GM19397 (cell line): Measurements from ENCODE around the gene MEOX1.

Source experiments
- ATAC-seq: cut with Tn5 transposase; IDR thresholded peaks from one replicate; pipeline ENCODE4 v1.9.1; 2021; ENCODE audit warnings: mild to moderate bottlenecking, moderate library complexity; ENCODE audit not compliant: unreplicated experiment

Gene MEOX1

GRCh38 chr17:43680461-43680860 is 18.7 kb upstream of the MEOX1 start:
- no peak for ATAC-seq

GRCh38 chr17:43679911-43680310 is 18.2 kb upstream of the MEOX1 start:
- ATAC-seq = no peak

GRCh38 chr17:43679401-43679800 is 17.7 kb upstream of the MEOX1 start:
- no peak for ATAC-seq

- ATAC-seq = no peak
Observed at GRCh38 chr17:43676471-43676870, 14.7 kb upstream of the MEOX1 start.

GRCh38 chr17:43674394-43674793 is 12.7 kb upstream of the MEOX1 start:
- ATAC-seq = no peak

GRCh38 chr17:43673516-43674323 is 12.0 kb upstream of the MEOX1 start:
- no peak for ATAC-seq

GRCh38 chr17:43671755-43672519 is 10.2 kb upstream of the MEOX1 start:
- no peak for ATAC-seq

- ATAC-seq = no peak
Observed at GRCh38 chr17:43671031-43671692, 9.4 kb upstream of the MEOX1 start.

- ATAC-seq = no peak
Observed at GRCh38 chr17:43670645-43671030, 8.9 kb upstream of the MEOX1 start.

GRCh38 chr17:43669971-43670644 is 8.4 kb upstream of the MEOX1 start:
- no peak for ATAC-seq

GRCh38 chr17:43667947-43668348 is 6.2 kb upstream of the MEOX1 start:
- ATAC-seq = no peak

- no peak for ATAC-seq
Observed at GRCh38 chr17:43667506-43667905, 5.8 kb upstream of the MEOX1 start.

- no peak for ATAC-seq
Observed at GRCh38 chr17:43665937-43666236, 4.2 kb upstream of the MEOX1 start.

- no peak for ATAC-seq
Observed at GRCh38 chr17:43665084-43665936, 3.6 kb upstream of the MEOX1 start.

- no peak for ATAC-seq
Observed at GRCh38 chr17:43664096-43664495, 2.4 kb upstream of the MEOX1 start.

- no peak for ATAC-seq
Observed at GRCh38 chr17:43663383-43663782, 1.7 kb upstream of the MEOX1 start.

- ATAC-seq = no peak
Observed at GRCh38 chr17:43662413-43663141, 855 bp upstream of the MEOX1 start.

- no peak for ATAC-seq
Observed at GRCh38 chr17:43660816-43661493, 767 bp downstream of the MEOX1 start.
